ENCODE data around the gene MCF2L. TPM values are rescaled to one million over a fixed set of nuclear protein-coding genes. Genes with fewer than 3 reads are reported as not detected.

MCF2L gene
- total RNA-seq (2022; extraction: Qiagen RNA extraction): 0.28 to 0.50 TPM (median 0.41 TPM) in 5 replicates

GRCh38 chr13:112968910-112969691 lies at the start of gene MCF2L:
Gene MCF2L, plus strand, starts transcription at chr13:112969214. Its CDS starts 166 bp downstream, at chr13:112969380.

GRCh38 chr13:113105032-113105920 lies 136.3 kb downstream of the MCF2L start, which contains the start of gene F7:
Gene F7, plus strand, starts transcription at chr13:113105791. Its CDS starts 51 bp downstream, at chr13:113105842.

GRCh38 chr13:113122550-113123225 lies 153.7 kb downstream of the MCF2L start, which contains the start of gene F10:
Gene F10, plus strand, starts transcription at chr13:113122799. Its CDS starts 57 bp downstream, at chr13:113122856.

Other genes with a start within 250 kb of the MCF2L start
- 0.07 to 0.11 TPM (median 0.07 TPM) in 5 replicates for gene F7, start 136.6 kb downstream of the MCF2L start, total RNA-seq (2022; extraction: Qiagen RNA extraction)
- gene F10, start 153.6 kb downstream of the MCF2L start, total RNA-seq (2022; extraction: Qiagen RNA extraction): 0.15 TPM in 1 of 5 replicates, not detected in the others
- gene PROZ, start 189.4 kb downstream of the MCF2L start, total RNA-seq (2022; extraction: Qiagen RNA extraction): not detected in 5 replicates
- 37.9 to 42.0 TPM (median 40.1 TPM) in 5 replicates for gene PCID2, start 239.5 kb downstream of the MCF2L start, total RNA-seq (2022; extraction: Qiagen RNA extraction)
- gene CUL4A, start 240.4 kb downstream of the MCF2L start, total RNA-seq (2022; extraction: Qiagen RNA extraction): 47.9 to 54.7 TPM (median 53.7 TPM) in 5 replicates

Data from A549 treated with Mapracorat at 1 μM for 4 hours (cell line).